Peyer's patch (tissue), 4 donors: ENCODE measurements around the gene CENPU. TPM values are rescaled to one million over a fixed set of nuclear protein-coding genes. Genes with fewer than 3 reads are reported as not detected.

Experiments used
- DNase-seq, 3 donors: peaks; one replicate each; pipeline ENCODE4 v3.0.0-alpha.2; 2017 to 2019
- H3K27ac ChIP-seq, 4 donors: fragments of 200-600 bp; sonication (generic); one replicate each; pipeline ENCODE4 v1.5.1; 2016 to 2019
- H3K27me3 ChIP-seq, 2 donors: fragments of 200-600 bp; sonication (generic); one replicate each; pipeline ENCODE4 v1.5.1; 2019
- H3K36me3 ChIP-seq, 3 donors: fragments of 200-600 bp; sonication (generic); one replicate each; pipeline ENCODE4 v1.5.1; 2016 to 2019
- H3K4me1 ChIP-seq, 4 donors: fragments of 200-600 bp; sonication (generic); one replicate each; pipeline ENCODE4 v1.5.1; 2016 to 2019
- H3K4me3 ChIP-seq, 4 donors: fragments of 200-600 bp; sonication (generic); 1 replicate in 3 of 4; 2 replicates in 1 of 4; pipeline ENCODE4 v1.5.1; 2016 to 2019; ENCODE audit warnings: mild to moderate bottlenecking in 1 of 4
- H3K9me3 ChIP-seq, 4 donors: fragments of 200-600 bp; sonication (generic); one replicate each; pipeline ENCODE4 v1.5.1; 2016 to 2019; ENCODE audit warnings: mild to moderate bottlenecking in 1 of 4
- POLR2A ChIP-seq, 2 donors: fragments of 450-650 bp; IDR thresholded peaks; one replicate each; pipeline ENCODE4 v1.5.1; 2017; ENCODE audit warnings: antibody characterized with exemption in 2 of 2, mild to moderate bottlenecking in 2 of 2, moderate library complexity in 2 of 2
- total RNA-seq, 4 donors: library from RNA; depleted of rRNA; stranded (reverse); fragments of >200 nt; gene quantifications; one replicate each; pipeline ENCODE4 v1.1.0, GENCODE V29; 2016
- TF ChIP-seq, protein P1 (sequence below), 6 experiments: fragments of 450-650 bp in 4 of 6; fragments of 200-600 bp in 2 of 6; sonication (generic) in 1 of 6; IDR thresholded peaks; one replicate each; pipeline ENCODE4 v1.5.1; 2017 to 2019; ENCODE audit warnings: antibody characterized with exemption in 6 of 6, mild to moderate bottlenecking in 3 of 6, moderate library complexity in 1 of 6

Gene CENPU
- total RNA-seq, 4 donors from 2014 or later, result 3.3 to 30.5 (median 7.1) TPM

DNA sequence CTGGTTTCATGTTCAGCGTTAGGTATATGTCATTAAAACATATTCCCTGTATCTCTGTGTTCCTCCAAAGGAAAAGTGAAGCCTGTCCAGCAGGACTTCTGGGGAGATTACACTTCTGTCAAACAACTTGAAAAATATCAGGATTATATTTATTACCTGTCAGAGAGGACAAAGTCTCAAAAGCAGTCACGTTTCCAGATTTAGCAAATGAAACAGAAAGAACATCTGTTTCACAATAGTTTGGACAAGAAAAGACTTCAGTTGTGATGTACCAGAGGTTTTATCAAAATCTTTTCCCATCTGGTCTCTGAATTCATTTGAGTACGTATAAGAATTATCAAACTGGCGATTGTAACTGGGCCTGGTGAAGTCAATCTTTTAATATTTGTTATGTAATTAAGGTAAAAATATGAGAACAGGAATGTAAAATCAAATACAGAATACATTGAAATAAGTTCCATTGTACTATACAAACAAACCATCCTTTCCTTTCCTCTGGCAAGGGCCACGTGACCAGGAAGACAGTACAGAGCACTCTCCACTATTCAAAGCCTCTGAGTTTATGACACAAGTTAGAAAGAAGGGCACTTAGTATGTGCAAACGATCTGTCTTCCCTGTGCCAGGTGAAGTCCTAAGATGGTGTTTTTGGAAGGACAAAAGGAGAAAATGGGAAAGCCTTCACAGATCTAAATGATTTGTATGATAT lies 87.8 kb downstream of the CENPU start:
- peak in 1 of 3 donors; percentile 55 for DNase-seq
- Histone ChIP-seq H3K4me1 (peaks cover 0 to 36% (median 11%) of the 10 kb centered on the region in 4 donors), H3K27ac (peak overlapping the region in 2 of 4 donors; percentile 2 to 4)

DNA sequence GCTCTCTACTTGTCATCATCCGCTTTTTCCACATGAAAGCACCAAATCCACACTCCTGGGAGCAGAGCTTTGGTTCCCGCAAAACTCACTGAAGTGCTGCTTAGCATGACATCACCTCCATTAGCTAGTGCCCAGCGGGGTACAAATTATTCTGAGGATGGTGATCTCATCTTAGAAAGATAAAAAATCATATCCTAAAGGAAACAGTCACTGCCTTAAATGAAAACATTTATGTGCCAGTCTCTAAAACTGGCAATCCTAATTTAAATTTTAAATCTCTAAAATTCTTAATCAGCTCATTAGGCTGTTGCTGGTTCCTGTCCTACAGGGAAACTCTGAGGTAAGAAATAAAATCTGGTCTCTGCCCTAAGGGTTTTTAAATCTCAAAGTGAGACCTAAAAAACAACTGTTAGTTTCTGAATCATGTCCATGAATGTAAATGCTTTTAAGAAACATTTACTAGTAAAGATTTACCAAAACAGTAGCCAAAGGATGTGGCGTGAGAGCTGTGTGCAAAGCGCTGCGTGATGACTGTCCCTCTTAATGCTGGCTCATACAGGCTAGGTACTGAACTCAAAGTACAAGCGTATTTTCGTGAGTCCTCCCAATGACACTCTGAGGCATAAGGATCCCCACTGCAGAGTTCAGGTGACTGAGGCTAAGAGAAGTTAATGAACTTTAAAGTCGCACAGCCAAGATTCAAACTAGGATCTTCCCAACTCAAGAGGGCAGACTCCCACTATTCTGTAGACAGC lies 89.2 kb downstream of the CENPU start:
- Histone ChIP-seq H3K4me3 (no peak overlapping the region), H3K4me1 (peaks cover 0 to 29% (median 11%) of the 10 kb centered on the region in 4 donors), H3K27ac (no peak overlapping the region), H3K36me3 (peaks cover 0 to 10% (median 0%) of the 10 kb centered on the region in 3 donors), H3K9me3 (no peaks in the 10 kb centered on the region), H3K27me3 (no peaks in the 10 kb centered on the region)
- TF ChIP-seq POLR2A (IDR thresholded peaks at IDR 0.05), result no peak
- TF ChIP-seq, protein P1, sequence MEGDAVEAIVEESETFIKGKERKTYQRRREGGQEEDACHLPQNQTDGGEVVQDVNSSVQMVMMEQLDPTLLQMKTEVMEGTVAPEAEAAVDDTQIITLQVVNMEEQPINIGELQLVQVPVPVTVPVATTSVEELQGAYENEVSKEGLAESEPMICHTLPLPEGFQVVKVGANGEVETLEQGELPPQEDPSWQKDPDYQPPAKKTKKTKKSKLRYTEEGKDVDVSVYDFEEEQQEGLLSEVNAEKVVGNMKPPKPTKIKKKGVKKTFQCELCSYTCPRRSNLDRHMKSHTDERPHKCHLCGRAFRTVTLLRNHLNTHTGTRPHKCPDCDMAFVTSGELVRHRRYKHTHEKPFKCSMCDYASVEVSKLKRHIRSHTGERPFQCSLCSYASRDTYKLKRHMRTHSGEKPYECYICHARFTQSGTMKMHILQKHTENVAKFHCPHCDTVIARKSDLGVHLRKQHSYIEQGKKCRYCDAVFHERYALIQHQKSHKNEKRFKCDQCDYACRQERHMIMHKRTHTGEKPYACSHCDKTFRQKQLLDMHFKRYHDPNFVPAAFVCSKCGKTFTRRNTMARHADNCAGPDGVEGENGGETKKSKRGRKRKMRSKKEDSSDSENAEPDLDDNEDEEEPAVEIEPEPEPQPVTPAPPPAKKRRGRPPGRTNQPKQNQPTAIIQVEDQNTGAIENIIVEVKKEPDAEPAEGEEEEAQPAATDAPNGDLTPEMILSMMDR (IDR thresholded peaks at IDR 0.05), result no peak
- DNase-seq, result no peak

More for the DNA sequence above, 87.8 kb downstream of the CENPU start:
- Histone ChIP-seq H3K36me3 (peaks cover 0 to 10% (median 0%) of the 10 kb centered on the region in 3 donors), H3K4me3 (no peak overlapping the region), H3K27me3 (no peaks in the 10 kb centered on the region), H3K9me3 (no peaks in the 10 kb centered on the region)
- TF ChIP-seq, protein P1 (IDR thresholded peaks at IDR 0.05), result no peak
- no peak for TF ChIP-seq POLR2A (IDR thresholded peaks at IDR 0.05)

Other genes starting within 250 kb of the CENPU start
- gene CASP3, start 84.6 kb downstream of the CENPU start, total RNA-seq, result 10 to 100 TPM; 14.9 to 49.0 (median 25.8) TPM
- gene PRIMPOL, start 84.4 kb downstream of the CENPU start, total RNA-seq, result 10 to 100 TPM; 13.3 to 33.0 (median 25.0) TPM
- 10 to 100 TPM; 14.9 to 23.1 (median 18.1) TPM for gene ACSL1, start 91.9 kb upstream of the CENPU start, total RNA-seq